VCaP (cell line): Measurements from ENCODE around the gene PPP1R14B.

Source experiments
- H3K27ac ChIP-seq: fragments of 450-650 bp; 2 replicates; pipeline ENCODE4 v1.5.1; 2017
- TF ChIP-seq, protein P1 (sequence below): fragments of 450-650 bp; conservative IDR thresholded peaks from 2 replicates; pipeline ENCODE4 v1.5.1; 2017; ENCODE audit warnings: mild to moderate bottlenecking, moderate library complexity

The PPP1R14B gene

DNA sequence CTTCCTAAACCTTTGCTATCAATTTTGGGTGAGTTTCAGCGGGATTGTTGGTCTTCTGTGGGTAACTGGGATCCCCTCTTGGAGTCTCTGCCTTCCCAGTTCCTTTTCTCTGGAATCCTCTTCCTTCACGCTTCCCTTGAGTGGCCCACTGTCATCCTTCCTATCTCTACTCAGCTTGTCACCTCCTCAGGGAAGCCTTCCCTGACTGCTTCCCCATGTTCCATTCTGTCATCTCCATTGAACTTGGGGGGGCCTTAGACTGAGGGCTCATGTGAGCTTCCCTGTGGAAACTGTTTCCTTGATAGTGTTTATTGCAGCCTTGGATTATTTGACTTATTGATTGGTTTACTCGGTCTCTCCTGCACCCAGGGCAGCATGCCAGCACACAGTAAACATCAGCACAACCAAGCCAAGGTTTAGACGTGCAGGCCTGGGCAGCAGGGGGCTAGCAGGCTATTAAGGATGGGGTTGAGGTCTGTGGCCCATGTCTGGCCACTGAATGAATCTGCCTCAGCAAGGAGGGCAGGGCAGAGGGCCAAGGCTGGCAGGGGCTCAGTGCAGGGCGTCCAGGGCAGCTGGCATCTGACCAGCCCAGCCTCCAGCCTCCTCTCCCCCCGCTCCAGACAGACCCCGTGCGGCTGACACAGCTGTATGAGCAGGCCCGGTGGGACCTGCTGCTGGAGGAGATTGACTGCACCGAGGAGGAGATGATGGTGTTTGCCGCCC, 28.0 kb downstream of the PPP1R14B start:
- peak overlapping the region; percentile 80 for H3K27ac ChIP-seq
- TF ChIP-seq, protein P1, sequence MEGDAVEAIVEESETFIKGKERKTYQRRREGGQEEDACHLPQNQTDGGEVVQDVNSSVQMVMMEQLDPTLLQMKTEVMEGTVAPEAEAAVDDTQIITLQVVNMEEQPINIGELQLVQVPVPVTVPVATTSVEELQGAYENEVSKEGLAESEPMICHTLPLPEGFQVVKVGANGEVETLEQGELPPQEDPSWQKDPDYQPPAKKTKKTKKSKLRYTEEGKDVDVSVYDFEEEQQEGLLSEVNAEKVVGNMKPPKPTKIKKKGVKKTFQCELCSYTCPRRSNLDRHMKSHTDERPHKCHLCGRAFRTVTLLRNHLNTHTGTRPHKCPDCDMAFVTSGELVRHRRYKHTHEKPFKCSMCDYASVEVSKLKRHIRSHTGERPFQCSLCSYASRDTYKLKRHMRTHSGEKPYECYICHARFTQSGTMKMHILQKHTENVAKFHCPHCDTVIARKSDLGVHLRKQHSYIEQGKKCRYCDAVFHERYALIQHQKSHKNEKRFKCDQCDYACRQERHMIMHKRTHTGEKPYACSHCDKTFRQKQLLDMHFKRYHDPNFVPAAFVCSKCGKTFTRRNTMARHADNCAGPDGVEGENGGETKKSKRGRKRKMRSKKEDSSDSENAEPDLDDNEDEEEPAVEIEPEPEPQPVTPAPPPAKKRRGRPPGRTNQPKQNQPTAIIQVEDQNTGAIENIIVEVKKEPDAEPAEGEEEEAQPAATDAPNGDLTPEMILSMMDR: peak; percentile 32; the same call in 1 of the 2 replicates

DNA sequence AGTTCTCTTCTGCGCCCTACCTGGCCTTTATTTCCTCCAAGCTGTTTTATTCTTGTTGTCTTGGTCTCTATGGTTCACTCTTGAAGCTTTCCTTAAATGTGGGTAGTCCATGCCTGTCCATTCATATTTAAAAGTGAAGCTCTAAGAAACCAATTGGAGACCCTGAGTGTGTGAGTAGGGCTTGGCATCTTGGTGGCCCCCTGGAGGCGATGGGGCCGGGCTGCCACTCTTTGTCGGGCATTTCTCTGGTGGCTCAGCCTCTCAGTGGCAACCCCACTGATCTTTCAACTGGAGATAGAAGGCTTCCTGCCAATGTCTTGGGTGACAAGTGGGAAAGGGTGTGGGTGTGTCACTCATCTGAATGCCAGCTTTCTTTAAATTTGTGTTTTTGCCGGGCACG, 29.9 kb downstream of the PPP1R14B start:
- TF ChIP-seq, protein P1: peak; percentile 38
- peak overlapping the region; percentile 80 for H3K27ac ChIP-seq

DNA sequence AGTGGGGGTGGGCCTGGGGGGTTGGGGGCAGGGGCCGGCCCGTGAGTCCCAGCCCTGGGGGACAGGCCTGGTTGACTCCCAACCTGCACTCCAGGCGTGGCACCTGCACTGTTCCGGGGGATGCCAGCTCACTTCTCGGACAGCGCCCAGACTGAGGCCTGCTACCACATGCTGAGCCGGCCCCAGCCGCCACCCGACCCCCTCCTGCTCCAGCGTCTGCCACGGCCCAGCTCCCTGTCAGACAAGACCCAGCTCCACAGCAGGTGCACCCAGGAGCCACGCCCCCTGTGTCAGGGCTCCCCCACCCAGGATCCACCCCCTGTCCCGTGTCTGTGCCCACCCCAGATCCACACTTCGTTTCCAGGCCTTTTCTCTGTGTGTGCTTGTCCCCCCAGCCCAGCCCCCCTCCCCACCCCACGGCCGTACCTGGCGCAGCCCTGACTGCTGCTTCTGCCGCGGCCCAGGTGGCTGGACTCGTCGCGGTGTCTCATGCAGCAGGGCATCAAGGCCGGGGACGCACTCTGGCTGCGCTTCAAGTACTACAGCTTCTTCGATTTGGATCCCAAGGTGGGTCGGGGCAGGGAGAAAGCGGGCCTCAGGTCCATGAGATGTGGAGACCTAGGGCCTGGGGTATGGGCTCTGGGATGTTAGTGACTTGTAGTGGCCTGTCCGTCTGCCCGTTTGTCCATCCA, 35.4 kb downstream of the PPP1R14B start:
- TF ChIP-seq, protein P1: no peak
- H3K27ac ChIP-seq: no peak overlapping the region

DNA sequence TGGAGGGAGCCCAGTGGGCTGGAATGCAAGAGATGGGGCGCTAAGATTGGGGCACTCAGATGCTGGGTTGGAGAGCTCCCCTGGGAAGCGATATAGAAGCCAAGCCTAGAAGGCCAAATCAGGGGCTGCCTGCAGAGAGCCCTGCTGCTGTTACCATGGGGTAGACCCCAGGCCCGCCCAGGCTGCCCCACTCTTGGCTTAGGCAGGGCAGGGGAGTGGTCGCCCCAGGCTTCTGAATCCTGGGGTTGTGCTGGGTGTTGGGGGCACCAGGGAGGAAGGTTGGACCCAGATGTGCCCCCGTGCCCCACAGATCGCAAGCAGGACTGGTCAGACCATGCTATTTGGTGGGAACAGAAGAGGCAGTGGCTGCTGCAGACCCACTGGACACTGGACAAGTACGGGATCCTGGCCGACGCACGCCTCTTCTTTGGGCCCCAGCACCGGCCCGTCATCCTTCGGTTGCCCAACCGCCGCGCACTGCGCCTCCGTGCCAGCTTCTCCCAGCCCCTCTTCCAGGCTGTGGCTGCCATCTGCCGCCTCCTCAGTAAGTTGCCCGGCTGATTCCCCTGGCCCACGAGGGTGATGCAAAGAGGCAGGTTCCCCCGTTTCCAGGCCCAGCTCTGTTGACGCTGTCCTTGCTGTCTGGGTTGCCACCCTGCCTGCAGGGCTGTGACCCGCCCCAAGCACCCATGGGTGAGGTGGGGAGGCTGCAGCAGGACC, 36.3 kb downstream of the PPP1R14B start:
- TF ChIP-seq, protein P1: no peak
- no peak overlapping the region for H3K27ac ChIP-seq

DNA sequence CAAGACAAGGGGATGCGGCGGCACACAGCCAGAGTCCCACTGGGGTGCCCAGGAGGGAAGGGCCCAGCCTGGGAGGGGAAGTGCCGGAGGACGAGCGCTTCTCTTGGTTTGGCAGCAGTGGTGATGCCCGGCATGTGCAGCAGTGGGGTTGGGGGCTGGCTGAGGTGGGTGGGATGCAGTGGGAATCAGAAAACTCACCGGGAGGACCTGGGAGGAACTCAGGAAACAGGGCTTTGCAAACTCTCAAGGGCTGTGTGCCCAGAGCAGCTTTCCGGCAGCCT, 37.2 kb downstream of the PPP1R14B start:
- H3K27ac ChIP-seq: peak overlapping the region; percentile 2; the same call in 1 of the 2 replicates
- TF ChIP-seq, protein P1: no peak

DNA sequence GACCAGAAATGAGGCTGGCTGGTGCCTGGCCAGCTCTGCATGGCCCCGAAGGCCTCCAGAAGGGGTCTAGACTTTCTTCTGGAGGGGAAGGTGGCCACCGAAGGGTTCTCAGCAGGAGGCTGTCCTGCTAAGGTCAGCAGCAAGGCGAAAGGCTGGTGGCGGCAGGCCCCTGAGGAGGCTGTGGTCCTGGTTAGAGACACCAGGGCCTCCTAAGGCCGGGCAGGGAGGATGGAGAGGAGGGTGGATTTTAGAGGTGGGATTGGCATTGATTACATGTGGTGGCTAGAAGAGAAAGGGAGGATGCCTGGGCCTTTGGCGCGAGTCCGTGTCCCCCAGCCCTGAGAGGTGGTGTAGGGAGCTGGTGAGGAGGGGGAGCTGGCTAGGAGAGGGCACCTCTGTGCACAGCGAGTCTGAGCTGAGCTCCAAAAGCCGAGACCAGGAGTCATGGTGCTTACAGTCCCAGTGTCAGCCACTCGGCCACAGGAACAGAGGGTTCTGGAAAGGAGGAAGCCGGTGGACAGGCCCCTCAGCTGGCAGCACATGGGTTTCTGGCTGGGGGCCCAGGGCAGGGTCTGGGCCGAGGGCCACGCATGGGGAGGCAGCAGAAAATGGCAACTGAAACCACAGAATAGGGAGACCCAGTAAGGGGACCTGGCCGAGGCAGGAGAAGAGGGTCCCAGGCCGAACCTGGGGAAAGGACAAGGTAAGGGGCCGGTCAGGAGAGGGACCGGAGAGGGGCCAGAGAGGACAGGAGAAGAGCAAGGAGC, 37.8 kb downstream of the PPP1R14B start:
- TF ChIP-seq, protein P1: no peak
- peak overlapping the region; percentile 2 for H3K27ac ChIP-seq
